NCI-H1092 (cell line): ENCODE data around the gene CD99.
"Not testable (repeated sequence)": the region's sequence is repeated elsewhere in the genome, so short reads cannot be mapped to it uniquely, and the experiment has no call there.

Source experiments
- DNase-seq: peaks from one replicate; lab custom pipeline; 2025; lab: John Stamatoyannopoulos, UW

CD99 gene

GRCh38 chrX:2690856-2691542 is at the start of gene CD99:
TSS of gene CD99 (plus strand) at chrX:2691295. CDS start at chrX:2691361, 66 bp downstream.
- no peak for DNase-seq

GRCh38 chrX:2642146-2642545 is 48.9 kb upstream of the CD99 start:
- DNase-seq: no peak

DNA sequence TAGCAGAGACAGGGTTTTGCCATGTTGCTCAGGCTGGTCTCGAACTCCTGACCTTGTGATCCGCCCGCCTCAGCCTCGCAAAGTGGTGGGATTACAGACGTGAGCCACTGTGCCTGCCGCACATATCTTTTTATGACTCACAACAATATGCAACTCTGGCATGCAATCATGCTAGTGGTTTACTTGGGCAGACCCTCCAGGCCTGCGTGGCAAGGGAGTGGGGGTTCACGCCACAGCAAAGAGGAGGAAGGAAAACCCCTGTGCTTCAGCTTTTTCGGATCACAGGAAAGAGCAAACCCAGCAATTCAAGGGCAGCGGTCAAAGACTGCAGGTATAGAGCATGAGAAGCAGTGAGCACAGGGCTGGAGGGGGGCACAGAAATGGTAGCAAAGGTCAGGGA is 48.3 kb upstream of the CD99 start:
- DNase-seq: no peak

- no peak for DNase-seq
Measured at GRCh38 chrX:2643880-2644279, 47.2 kb upstream of the CD99 start.

DNA sequence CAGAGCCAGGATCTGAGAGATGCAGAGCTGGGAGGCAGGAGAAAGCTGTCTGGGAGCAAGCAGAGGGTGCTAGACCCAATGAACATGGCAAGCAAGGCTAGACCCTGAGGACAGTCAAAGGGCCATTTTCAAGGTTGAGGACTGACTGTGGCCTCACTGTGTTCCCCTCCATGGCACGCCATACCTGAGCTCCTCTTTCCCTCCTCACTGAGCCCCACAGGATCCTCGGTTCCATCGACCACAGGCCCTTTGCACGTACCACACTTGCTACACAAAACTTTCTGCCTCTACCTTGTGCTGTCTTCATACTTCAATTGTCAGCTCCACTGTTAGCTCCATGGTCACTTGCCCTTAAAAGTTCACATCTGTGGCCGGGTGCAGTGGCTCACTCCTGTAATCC is 45.5 kb upstream of the CD99 start:
- no peak for DNase-seq

DNA sequence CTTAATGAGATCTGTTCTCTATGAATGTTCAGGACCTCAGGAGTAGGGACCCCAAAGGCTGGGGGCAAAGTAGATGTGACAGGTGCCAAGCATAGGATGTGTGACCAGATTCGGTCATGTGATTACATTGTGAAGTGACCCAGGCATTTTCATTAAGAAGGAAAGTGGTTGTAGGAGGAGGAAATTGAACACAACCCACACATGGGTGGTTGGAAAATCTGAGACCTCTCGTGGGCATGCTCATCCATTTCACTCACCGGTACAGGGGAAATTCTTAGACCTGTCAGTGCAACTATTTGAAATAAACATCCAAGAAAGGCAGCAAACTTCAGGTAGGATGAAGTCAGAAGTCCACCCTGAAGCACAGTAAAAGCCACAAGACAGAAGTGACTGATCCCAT is 43.5 kb upstream of the CD99 start:
- DNase-seq: no peak

DNA sequence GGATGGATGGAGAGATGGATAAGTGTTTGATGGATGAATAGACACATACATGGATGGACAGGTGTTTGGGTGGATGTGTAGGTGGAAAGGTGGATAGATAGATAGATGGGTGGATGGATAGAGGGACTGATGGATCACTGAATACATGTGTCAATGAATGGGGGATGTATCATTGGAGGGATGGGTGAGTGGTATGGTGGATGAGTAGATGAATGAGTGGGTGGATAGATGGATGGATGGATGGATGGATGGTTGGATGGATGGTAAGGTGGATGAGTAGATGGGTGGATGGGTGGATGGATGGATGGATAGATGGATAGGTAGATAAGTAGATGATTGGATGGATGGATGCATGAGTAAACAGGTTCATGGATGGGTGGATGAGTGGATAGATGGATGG is 41.1 kb upstream of the CD99 start:
- no peak for DNase-seq

DNA sequence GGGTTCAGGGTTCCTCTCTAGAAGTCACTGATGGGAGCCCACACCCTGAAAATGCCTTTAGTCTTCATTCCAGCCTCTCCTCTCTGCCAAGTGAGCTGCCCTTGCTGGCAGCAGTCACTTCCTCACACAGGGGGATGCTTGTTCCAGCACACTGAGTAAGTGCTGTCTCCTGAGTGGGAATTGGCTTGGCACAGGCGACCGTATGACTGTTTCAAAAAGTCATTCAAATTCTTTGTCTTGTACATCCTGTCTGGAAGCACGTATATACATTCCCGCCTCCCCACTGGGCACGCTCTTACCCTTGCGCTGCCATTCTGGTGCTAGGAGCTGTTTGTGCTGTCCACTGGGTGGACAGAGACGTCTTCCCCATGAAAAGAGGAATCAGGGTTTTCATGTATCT is 40.2 kb upstream of the CD99 start:
- no peak for DNase-seq

DNA sequence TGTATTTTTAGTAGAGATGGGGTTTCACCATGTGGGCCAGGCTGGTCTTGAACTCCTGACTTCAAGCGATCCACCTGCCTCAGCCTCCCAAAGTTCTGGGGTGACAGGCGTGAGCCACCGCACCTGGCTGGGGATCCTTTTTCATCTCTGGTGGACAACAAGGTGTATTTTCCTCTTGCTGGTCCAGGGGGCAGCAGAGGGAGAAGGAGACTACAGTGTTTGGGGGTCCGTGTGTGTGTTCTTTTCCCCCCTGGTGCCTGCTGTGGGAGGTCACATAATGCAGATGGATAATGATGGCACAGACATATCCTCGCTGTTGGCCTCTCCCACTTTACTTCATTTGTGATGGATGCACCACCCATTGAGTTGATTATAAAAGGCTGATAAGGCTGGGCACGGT is 39.0 kb upstream of the CD99 start:
- no peak for DNase-seq

DNA sequence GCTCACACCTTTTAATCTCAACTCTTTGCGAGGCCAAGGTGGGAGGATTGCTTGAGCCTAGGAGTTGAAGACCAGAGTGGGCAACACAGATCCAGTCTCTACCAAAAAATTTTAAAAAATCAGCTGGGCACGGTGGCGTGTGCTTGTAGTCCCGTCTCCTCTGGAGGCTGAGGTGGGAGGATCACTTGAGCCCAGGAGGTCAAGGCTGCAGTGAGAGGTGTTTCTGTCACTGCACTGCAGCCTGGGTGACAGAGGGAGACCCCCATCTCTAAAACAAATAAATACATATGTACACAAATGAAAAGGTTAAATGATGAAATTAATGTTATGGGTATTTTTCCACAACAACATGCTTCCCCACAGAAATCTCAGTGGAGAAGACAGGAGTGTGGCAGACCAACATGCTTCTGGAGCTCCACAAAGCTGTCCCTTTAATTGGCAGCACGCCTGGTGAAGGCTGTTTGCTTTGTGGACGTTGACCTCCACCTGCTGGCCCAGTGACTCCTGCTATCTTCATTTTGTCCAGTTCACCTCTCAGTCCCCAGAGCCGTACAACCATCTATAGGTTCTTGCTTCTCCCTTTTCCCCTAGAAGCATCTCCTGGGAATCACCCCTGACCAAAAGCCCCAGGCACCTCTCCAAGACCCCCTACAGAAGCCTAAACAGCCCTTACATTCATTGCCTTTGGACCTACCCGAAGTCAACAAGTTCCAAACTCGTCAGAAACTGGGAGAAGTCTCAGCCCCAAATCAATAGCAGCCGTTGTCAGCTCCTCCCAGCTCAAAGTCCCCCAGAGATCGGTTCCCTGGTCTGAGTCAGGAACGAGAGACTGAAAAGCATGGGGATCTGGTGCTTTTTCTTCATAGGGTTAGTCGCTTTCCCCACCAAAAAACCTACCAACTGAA is 36.4 kb upstream of the CD99 start:
- DNase-seq: no peak

DNA sequence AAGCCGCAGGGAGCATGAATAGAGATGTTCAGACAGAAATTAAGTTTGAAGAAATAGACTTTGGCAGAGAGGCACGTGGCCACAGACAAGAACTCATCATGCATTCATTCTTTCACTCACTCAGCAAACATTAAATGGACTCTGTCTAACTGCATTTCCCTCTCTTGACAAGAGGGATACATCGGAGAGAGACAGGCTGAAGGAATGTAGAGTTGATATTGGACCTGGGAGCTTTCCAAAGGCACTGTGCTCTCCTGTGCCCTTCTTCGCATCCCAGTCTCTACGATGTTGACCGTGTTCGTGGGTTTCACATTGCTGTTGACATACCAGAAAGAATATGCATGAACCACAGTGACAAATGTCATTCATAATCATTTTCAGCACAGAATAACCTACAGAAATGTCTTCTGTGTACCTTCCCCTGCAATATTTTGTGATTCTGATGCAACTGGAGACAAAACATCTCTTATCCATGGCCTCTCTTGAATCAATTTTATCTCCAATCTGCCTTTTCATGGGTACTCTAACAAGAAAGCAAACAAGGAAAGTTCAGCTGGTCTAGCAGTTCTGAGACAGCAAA is 34.7 kb upstream of the CD99 start:
- DNase-seq: no peak

- no peak for DNase-seq
Measured at GRCh38 chrX:2657532-2658113, 33.5 kb upstream of the CD99 start.

DNA sequence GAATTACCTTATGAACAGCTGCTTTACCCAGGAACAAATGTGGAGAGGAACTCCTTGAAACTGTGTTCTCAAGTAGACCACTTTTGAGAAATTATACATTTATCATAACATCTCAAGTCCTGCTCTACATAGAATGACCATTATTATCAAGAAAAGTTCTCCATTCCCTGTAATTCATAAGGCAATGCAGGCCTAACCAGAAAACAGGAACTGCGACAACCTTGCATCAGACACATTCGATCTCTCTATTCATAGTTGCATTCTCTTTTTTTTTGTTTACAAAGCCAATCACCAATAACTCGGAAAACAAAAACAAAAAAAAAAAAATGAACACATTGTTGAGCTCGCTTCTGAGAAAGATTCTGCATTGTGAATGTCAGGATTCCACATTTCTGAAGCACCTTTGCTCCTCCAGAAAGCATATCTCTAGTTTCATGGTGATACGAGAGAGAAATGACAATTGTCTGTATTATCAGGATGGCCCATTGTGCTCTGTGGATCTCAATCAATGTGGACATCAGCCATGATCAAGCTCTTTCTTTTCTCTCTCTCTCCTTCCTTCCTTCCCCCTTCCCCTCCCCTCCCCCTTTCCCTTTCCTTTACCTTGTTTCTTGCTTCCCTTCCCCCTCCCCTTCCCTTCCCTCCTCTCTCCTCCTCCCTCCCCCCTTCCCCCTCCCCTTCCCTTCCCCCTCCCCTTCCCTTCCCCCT is 32.4 kb upstream of the CD99 start:
- no peak for DNase-seq

DNA sequence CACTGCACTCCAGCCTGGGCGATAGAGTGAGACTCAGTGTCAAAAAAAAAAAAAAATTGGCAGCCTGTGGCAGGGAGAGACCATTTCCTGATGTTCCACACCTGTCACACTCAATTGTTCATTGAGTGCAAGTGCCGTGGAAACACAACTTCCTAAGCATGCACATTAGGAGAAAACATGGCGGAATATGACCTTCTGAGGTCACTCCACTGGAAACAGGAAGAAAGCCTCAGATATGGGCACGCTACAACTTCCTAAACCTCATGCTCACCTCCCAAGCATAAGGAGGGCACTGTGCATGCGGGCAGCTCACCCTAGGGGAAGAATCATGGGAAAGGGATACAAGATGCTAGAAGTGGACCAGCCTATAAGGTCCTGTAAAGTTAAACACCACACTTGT is 28.5 kb upstream of the CD99 start:
- no peak for DNase-seq

GRCh38 chrX:2664502-2664901 is 26.6 kb upstream of the CD99 start:
- no peak for DNase-seq

- no peak for DNase-seq
Measured at GRCh38 chrX:2665387-2666304, 25.4 kb upstream of the CD99 start.

DNA sequence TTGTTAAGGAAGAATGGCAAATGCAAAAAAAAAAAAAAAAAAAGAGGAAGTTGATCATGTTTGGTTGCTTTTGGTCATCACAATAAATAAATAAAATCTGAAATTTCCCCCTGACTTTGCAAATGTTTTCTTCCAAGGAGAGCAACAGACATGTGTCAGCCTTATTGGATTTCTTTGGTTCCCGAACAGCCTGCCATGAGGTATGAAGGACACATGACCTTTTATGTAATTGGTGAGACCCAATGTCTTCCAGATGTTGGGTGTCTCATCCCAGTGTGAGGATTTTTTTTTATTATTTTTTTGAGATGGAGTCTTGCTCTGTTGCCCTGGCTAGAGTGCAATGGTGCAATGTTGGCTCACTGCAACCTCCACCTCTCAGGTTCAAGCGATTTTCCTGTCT is 24.6 kb upstream of the CD99 start:
- no peak for DNase-seq

- DNase-seq: no peak
Measured at GRCh38 chrX:2670978-2671377, 20.1 kb upstream of the CD99 start.

DNA sequence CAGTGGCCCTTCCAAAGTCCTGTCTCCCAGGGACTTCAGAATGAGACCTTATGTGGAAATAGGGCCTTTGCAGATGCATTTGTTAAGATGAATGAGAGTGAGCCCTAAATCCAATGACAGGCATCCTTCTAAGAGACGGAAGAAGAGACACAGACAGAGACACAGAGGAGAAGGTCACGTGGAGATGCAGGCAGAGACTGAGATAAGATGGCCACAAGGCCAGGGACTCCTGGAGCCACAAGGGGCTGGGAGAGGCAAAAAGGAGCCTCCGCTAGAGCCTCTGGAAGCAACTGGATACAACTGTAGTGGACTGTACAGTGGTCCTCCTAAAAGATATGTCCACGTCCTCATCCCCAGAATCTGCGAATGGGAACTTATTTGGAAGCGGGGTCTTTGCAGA is 19.0 kb upstream of the CD99 start:
- DNase-seq: no peak

GRCh38 chrX:2673611-2674010 is 17.5 kb upstream of the CD99 start:
- DNase-seq: no peak

DNA sequence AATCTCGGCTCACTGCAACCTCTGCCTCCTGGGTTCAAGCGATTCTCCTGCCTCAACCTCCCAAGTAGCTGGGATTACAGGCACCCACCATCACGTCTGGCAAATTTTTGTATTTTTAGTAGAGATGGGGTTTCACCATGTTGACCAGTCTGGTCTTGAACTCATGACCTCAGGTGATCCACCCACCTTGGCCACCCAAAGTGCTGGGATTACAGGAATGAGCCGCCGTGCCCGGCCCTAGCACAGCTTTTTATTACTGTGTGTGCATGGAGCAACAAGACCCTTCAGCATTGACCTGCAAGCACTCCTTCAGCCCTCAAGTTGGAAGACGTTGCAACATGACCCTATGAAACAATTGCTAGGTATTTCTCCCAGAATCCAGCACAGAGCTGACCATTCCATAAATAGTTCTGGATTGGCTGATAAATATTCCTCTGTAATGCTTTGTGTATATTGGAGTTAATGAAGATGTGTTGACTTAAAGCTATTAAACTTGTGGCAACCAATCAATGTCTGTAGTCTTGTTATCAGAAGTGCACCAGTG is 15.4 kb upstream of the CD99 start:
- not testable (repeated sequence) for DNase-seq
